H1 (cell line): ENCODE results near the gene TEX48. TPM values are rescaled to one million over a fixed set of nuclear protein-coding genes. Genes with fewer than 3 reads are reported as not detected.

Experiments
- CTCF ChIA-PET: fragments of 300-600 bp; sonication (Branson Sonifier 250); formaldehyde crosslinking; loops from one replicate; lab custom pipeline; 2021; ENCODE audit not compliant: partially characterized antibody; lab: Charles Lee
- POLR2A ChIA-PET: fragments of 300-600 bp; sonication (Branson Sonifier 250); formaldehyde crosslinking; loops from one replicate; lab custom pipeline; 2021; ENCODE audit warnings: inconsistent platforms; ENCODE audit not compliant: partially characterized antibody; lab: Charles Lee
- DNase-seq, 2 experiments: peaks; one replicate each; pipeline versions ENCODE4 v3.0.0 to v3.0.0-alpha.2; 2010 to 2022; ENCODE audit warnings: low spot score in 2 of 2, low read depth in 1 of 2, mixed read lengths in 1 of 2
- FAIRE-seq: peaks from 2 replicates; lab custom pipeline; 2011; peaks lifted over from hg19 to GRCh38; lab: Jason Lieb, UNC
- H2AFZ ChIP-seq: 2 replicates; pipeline ENCODE4 v1.8.1; 2012; ENCODE audit warnings: low read length, inconsistent platforms
- H2AK5ac ChIP-seq: 2 replicates; pipeline ENCODE4 v1.6.1; 2013; ENCODE audit warnings: low read depth, low read length
- H2BK120ac ChIP-seq: replicated peaks from 2 replicates; pipeline ENCODE3; 2013; ENCODE audit warnings: low read depth, low read length, inconsistent platforms
- H2BK12ac ChIP-seq: 2 replicates; pipeline ENCODE4 v1.6.1; 2013; ENCODE audit warnings: low read depth, low read length
- H2BK15ac ChIP-seq: 2 replicates; pipeline ENCODE4 v1.6.1; 2013; ENCODE audit warnings: low read length
- H2BK20ac ChIP-seq: 2 replicates; pipeline ENCODE4 v1.6.1; 2013; ENCODE audit warnings: low read length
- H2BK5ac ChIP-seq: 2 replicates; pipeline ENCODE4 v1.6.1; 2013; ENCODE audit warnings: low read depth, low read length
- H3K14ac ChIP-seq: 2 replicates; pipeline ENCODE4 v1.6.1; 2013; ENCODE audit warnings: inconsistent platforms; ENCODE audit not compliant: insufficient read length
- H3K18ac ChIP-seq: 2 replicates; pipeline ENCODE4 v1.6.1; 2013; ENCODE audit warnings: low read length; ENCODE audit errors: extremely low read depth
- H3K23ac ChIP-seq: 2 replicates; pipeline ENCODE4 v1.6.1; 2013; ENCODE audit warnings: inconsistent platforms; ENCODE audit not compliant: insufficient read length
- H3K23me2 ChIP-seq: 2 replicates; pipeline ENCODE4 v1.6.1; 2013; ENCODE audit warnings: low read depth, low read length
- H3K27ac ChIP-seq: 2 replicates; pipeline ENCODE4 v1.6.1; 2011; ENCODE audit warnings: low read depth, low read length, inconsistent platforms
- H3K27me3 ChIP-seq, 4 experiments: replicated peaks in 1 of 4; 1 replicate in 1 of 4; 2 replicates in 3 of 4; pipeline versions ENCODE4 v1.6.1 to v1.8.1; 2011 to 2013; ENCODE audit warnings: low read length in 3 of 4, mild to moderate bottlenecking in 3 of 4, inconsistent platforms in 2 of 4, mixed read lengths in 2 of 4, moderate library complexity in 1 of 4; ENCODE audit not compliant: control insufficient read depth in 3 of 4, insufficient read depth in 3 of 4; ENCODE audit errors: extremely low read depth in 1 of 4
- H3K36me3 ChIP-seq, 4 experiments: 2 replicates each; pipeline versions ENCODE4 v1.6.1 to v1.8.1; 2011 to 2013; ENCODE audit warnings: mild to moderate bottlenecking in 4 of 4, low read length in 3 of 4, moderate library complexity in 2 of 4, control low read depth in 1 of 4, inconsistent platforms in 1 of 4; ENCODE audit not compliant: insufficient read depth in 4 of 4, control insufficient read depth in 2 of 4
- H3K4ac ChIP-seq: replicated peaks from 2 replicates; pipeline ENCODE3; 2013; ENCODE audit warnings: low read length, low read depth, mixed read lengths, inconsistent platforms; ENCODE audit not compliant: insufficient read length
- H3K4me1 ChIP-seq, 4 experiments: replicated peaks in 1 of 4; 1 replicate in 1 of 4; 2 replicates in 3 of 4; pipeline versions ENCODE4 v1.6.1 to v1.8.1; 2011 to 2013; ENCODE audit warnings: low read length in 3 of 4, inconsistent platforms in 2 of 4, mixed read lengths in 1 of 4; ENCODE audit not compliant: insufficient read depth in 4 of 4, control insufficient read depth in 3 of 4
- H3K4me2 ChIP-seq, 2 experiments: 2 replicates each; pipeline versions ENCODE4 v1.6.1 to v1.8.1; 2011 to 2013; ENCODE audit warnings: low read depth in 2 of 2, low read length in 2 of 2, control low read depth in 1 of 2, inconsistent platforms in 1 of 2, mild to moderate bottlenecking in 1 of 2; ENCODE audit not compliant: insufficient read depth in 1 of 2
- H3K4me3 ChIP-seq, 4 experiments: fragments of 200-600, 300-600 bp in 1 of 4; sonication (generic), shearing (Covaris generic), sonication (Bioruptor Twin) in 1 of 4; 2 replicates each; pipeline versions ENCODE4 v1.5.1 to v1.8.1; 2011 to 2016; ENCODE audit warnings: low read length in 4 of 4, low read depth in 3 of 4, control low read depth in 2 of 4, inconsistent platforms in 2 of 4, mild to moderate bottlenecking in 2 of 4, mixed read lengths in 1 of 4, moderate library complexity in 1 of 4; ENCODE audit not compliant: insufficient read depth in 2 of 4; ENCODE audit errors: extremely low read depth in 1 of 4
- H3K56ac ChIP-seq: replicated peaks from 2 replicates; pipeline ENCODE3; 2013; ENCODE audit warnings: low read depth, mild to moderate bottlenecking, mixed read lengths, low read length, inconsistent platforms; ENCODE audit not compliant: insufficient read length
- H3K79me1 ChIP-seq: 2 replicates; pipeline ENCODE4 v1.6.1; 2013; ENCODE audit warnings: low read depth, low read length, control low read depth
- H3K79me2 ChIP-seq, 2 experiments: 2 replicates each; pipeline versions ENCODE4 v1.6.1 to v1.8.1; 2012 to 2013; ENCODE audit warnings: low read length in 2 of 2, mild to moderate bottlenecking in 2 of 2, inconsistent platforms in 1 of 2; ENCODE audit not compliant: insufficient read depth in 2 of 2, control insufficient read depth in 1 of 2
- H3K9ac ChIP-seq, 4 experiments: replicated peaks in 1 of 4; 1 replicate in 1 of 4; 2 replicates in 3 of 4; pipeline versions ENCODE4 v1.6.1 to v1.8.1; 2011 to 2013; ENCODE audit warnings: low read depth in 3 of 4, low read length in 3 of 4, control low read depth in 2 of 4, mild to moderate bottlenecking in 2 of 4, moderate library complexity in 2 of 4, inconsistent platforms in 1 of 4; ENCODE audit errors: extremely low read depth in 1 of 4
- H3K9me3 ChIP-seq, 2 experiments: 2 replicates each; pipeline versions ENCODE4 v1.6.1 to v1.8.1; 2012 to 2013; ENCODE audit warnings: mild to moderate bottlenecking in 2 of 2, moderate library complexity in 2 of 2, control low read depth in 1 of 2, inconsistent platforms in 1 of 2, low read depth in 1 of 2, low read length in 1 of 2, mixed read lengths in 1 of 2; ENCODE audit not compliant: insufficient read depth in 2 of 2
- H4K20me1 ChIP-seq, 2 experiments: replicated peaks in 1 of 2; 2 replicates each; pipeline versions ENCODE3 to v1.8.1; 2011 to 2013; ENCODE audit warnings: inconsistent platforms in 2 of 2, low read length in 2 of 2, mild to moderate bottlenecking in 1 of 2; ENCODE audit not compliant: insufficient read depth in 2 of 2, control insufficient read depth in 1 of 2
- H4K5ac ChIP-seq: 2 replicates; pipeline ENCODE4 v1.6.1; 2013; ENCODE audit warnings: low read length, low read depth, mixed read lengths, inconsistent platforms; ENCODE audit not compliant: insufficient read length
- H4K8ac ChIP-seq: 2 replicates; pipeline ENCODE4 v1.8.0; 2013; ENCODE audit warnings: mild to moderate bottlenecking, moderate library complexity, low read length, inconsistent platforms; ENCODE audit not compliant: insufficient read depth; ENCODE audit errors: extremely low read depth
- H4K91ac ChIP-seq: replicated peaks from 2 replicates; pipeline ENCODE3; 2013; ENCODE audit warnings: low read length, mixed read lengths, inconsistent platforms; ENCODE audit not compliant: insufficient read length
- CTCF ChIP-seq, 3 experiments: IDR thresholded peaks; 1 replicate in 2 of 3; 2 replicates in 1 of 3; pipeline versions ENCODE4 v1.5.1 to v1.6.1; 2011; ENCODE audit warnings: low read length in 3 of 3, mild to moderate bottlenecking in 3 of 3, inconsistent platforms in 2 of 3, low read depth in 1 of 3, moderate library complexity in 1 of 3; ENCODE audit not compliant: insufficient read depth in 1 of 3; ENCODE audit errors: control extremely low read depth in 1 of 3
- EZH2 ChIP-seq: fragments of 200-600 bp; sonication (generic); IDR thresholded peaks from 2 replicates; pipeline ENCODE4 v1.7.1; 2012; ENCODE audit warnings: low read depth, mild to moderate bottlenecking, moderate library complexity, low read length, inconsistent platforms; ENCODE audit not compliant: severe bottlenecking
- RNF2 ChIP-seq: fragments of 200-900, 300-1000 bp; sonication (generic); IDR thresholded peaks from 2 replicates; pipeline ENCODE4 v1.7.1; 2016; ENCODE audit warnings: borderline replicate concordance, low read depth, mild to moderate bottlenecking, antibody characterized with exemption, low read length; ENCODE audit not compliant: poor library complexity, severe bottlenecking; ENCODE audit errors: missing control alignments
- TBP ChIP-seq: IDR thresholded peaks from 2 replicates; pipeline ENCODE4 v1.6.1; 2011; ENCODE audit warnings: low read depth, low read length, improper control_type of control experiment
- WGBS, 2 experiments: shearing (Covaris generic) in 1 of 2; methylation state at CpG; one replicate each; pipeline versions ENCODE4 v1.1.6 to v1.1.7; 2013 to 2015; ENCODE audit warnings: low lambda C conversion rate in 2 of 2, mixed read lengths in 2 of 2, inconsistent platforms in 1 of 2, low coverage in 1 of 2, missing lambda C conversion rate in 1 of 2; ENCODE audit not compliant: insufficient replicate concordance in 2 of 2, insufficient coverage in 1 of 2, insufficient read length in 1 of 2; ENCODE audit errors: extremely low coverage in 1 of 2, missing lambda C conversion rate in 1 of 2; 5-methylcytosine and 5-hydroxymethylcytosine counted together
- polyA plus RNA-seq, 7 experiments: library from polyadenylated mRNA; depleted of rRNA in 3 of 7; stranded (reverse) in 5 of 7; unstranded in 2 of 7; fragments of >200 nt in 5 of 7; fragments of 200-250 nt in 2 of 7; gene quantifications; 1 replicate in 5 of 7; 2 replicates in 1 of 7; 4 replicates in 1 of 7; pipeline versions ENCODE4 v1.2.1 to v1.2.3, GENCODE V29; 2011 to 2013; ENCODE audit warnings: missing spikeins in 2 of 7, mixed read lengths in 2 of 7
- total RNA-seq: library from RNA; stranded (reverse); fragmentation: NEBNext Ultra II Directional; extraction: Animal tissue kit (Norgen Biotek cat#: 25700); gene quantifications from 2 replicates; pipeline ENCODE4 v1.2.1, GENCODE V29; 2021

Gene TEX48
- total and polyA plus RNA-seq, 2 of the 8 experiments (the other 6 are each of a cell fraction or from before 2014, with no cell fraction given) = not detected

- no peak for DNase-seq
- Histone ChIP-seq H3K36me3 (no peaks in the 10 kb centered on the region), H4K5ac (no peak overlapping the region), H3K18ac (no peak overlapping the region), H2BK5ac (no peak overlapping the region), H2AFZ (no peak overlapping the region), H3K4me2 (no peak overlapping the region), H3K56ac (no peak overlapping the region), H4K8ac (no peak overlapping the region), H4K20me1 (peaks cover 0 to 3% of the 10 kb centered on the region in 2 experiments), H3K27ac (no peak overlapping the region), H4K91ac (no peak overlapping the region), H3K23me2 (no peaks in the 10 kb centered on the region), H3K4me3 (no peak overlapping the region), H2AK5ac (no peak overlapping the region), H2BK20ac (no peak overlapping the region), H3K23ac (no peak overlapping the region), H3K4me1 (no peaks in the 10 kb centered on the region; a peak in 1 of 7 replicates), H3K4ac (no peak overlapping the region), H3K79me2 (no peaks in the 10 kb centered on the region), H3K9me3 (no peaks in the 10 kb centered on the region), H3K79me1 (no peaks in the 10 kb centered on the region), H2BK120ac (no peak overlapping the region)
- no peak for FAIRE-seq
- CTCF ChIA-PET = interaction anchor here (1.2 kb wide), 1 partner anchor 8 kb away, joined by 3 read pairs; no protein-coding TSS in a partner anchor
- 85% methylated on average over 7 of the region's 7 CpGs; no CpG with 5 or more reads in 1 of the 2 experiments for WGBS, 2 experiments
- TF ChIP-seq TBP (no peak), EZH2 (no peak), RNF2 (no peak), CTCF (IDR thresholded peaks at IDR 0.05; ENCODE audit: control extremely low read depth in 1 of 3, insufficient read depth in 1 of 3, low read depth in 1 of 3, low read length in 3 of 3) (no peak)
- TF ChIP-seq, all 59 proteins: peak for 0
- H3K9ac ChIP-seq = no peak overlapping the region
- H2BK15ac ChIP-seq = no peak overlapping the region
- H3K14ac ChIP-seq = no peak overlapping the region
- H2BK12ac ChIP-seq = no peak overlapping the region
- POLR2A ChIA-PET = no interaction called here
- H3K27me3 ChIP-seq = 0 out of 7 replicates have a peak, but pooled peaks cover 0 to 1% (median 0%) of the 10 kb centered on the region in 4 experiments
These were observed 15.0 kb upstream of the TEX48 start for GRCh38 chr9:114696814-114697544.
